Measurements from ENCODE around the gene AP1G2.

AP1G2 gene

DNA sequence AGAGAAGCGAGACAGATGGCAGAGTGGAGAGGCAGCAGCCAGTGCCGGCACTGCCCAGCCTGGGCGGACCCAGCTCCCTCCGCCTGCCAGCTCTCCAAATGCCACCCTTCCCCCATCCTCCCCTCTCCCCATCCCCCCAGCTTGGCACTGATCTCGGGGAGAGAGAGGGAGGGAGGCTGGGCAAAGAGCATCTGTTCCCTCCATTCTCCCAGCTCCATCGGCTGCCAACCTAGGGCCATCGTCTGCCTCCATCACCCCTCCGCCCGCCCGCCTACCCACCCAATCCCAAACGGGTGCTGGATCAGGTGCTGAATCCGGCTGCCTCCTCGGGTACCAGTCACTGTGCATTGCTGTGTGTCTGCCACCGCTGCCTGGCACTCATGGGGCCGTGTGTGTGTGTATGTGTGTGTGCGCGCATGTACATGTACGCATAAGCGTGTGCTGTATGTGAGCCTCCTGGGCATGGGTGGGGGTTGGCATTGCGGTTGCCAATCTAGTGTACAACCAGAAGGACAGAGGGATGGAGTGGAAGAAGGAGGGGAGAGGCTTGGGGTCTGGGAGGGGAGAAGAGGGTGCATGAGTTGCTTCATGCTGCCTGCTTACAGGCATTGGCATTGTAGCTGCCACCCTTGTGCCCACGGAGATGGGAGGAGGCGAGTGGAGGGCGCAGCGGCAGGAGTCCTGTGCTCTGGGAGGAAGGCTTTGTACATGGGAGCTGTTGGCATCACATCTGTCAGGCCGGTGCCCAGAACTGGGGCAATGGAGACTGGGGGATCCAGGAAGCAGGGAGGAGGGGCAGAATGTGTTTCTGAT, 54.4 kb downstream of the AP1G2 start:
- no peak for DNase-seq

- no peak for DNase-seq
Measured at GRCh38 chr14:23512156-23512555, 55.4 kb downstream of the AP1G2 start.
